HEK293T (cell line): ENCODE results near the gene TCF7L2.

Source experiments
- BHLHE40 ChIP-seq: fragments of 450-650 bp; IDR thresholded peaks from 2 replicates; pipeline ENCODE4 v1.6.1; 2016; ENCODE audit warnings: mild to moderate bottlenecking, moderate library complexity, borderline replicate concordance
- ELF4 ChIP-seq: fragments of 450-650 bp; IDR thresholded peaks from 2 replicates; pipeline ENCODE4 v1.6.1; 2017; ENCODE audit warnings: antibody characterized with exemption

GRCh38 chr10:113137941-113138685 lies 188.1 kb downstream of the TCF7L2 start:
- no peak for TF ChIP-seq BHLHE40
- no peak for TF ChIP-seq ELF4
